Stimulated activated naive B cell treated with anti-CD40 and anti-IgM and Interleukin-4, amounts not matched to agents 10 μg/mL and 1 μg/mL and 100 μg/mL, for 72 hours (primary cell): Measurements from ENCODE around the gene EFNB3.

Experiments
- ATAC-seq, 2 donors: fragments of 150-1000 bp; cut with Tn5 transposase; replicated peaks; 2 replicates each; pipeline ENCODE4 v1.10.0; 2021; ENCODE audit warnings: moderate library complexity in 1 of 2
- DNase-seq: peaks from one replicate; pipeline ENCODE4 v3.0.0; 2021
- H3K27ac Mint-ChIP-seq: one replicate; pipeline ENCODE4 v1.8.0; 2022; ENCODE audit warnings: mild to moderate bottlenecking, mixed read lengths
- H3K27me3 Mint-ChIP-seq, 2 donors: one replicate each; pipeline ENCODE4 v1.8.0; 2022; ENCODE audit warnings: mixed read lengths in 2 of 2
- H3K36me3 Mint-ChIP-seq, 2 donors: one replicate each; pipeline ENCODE4 v1.8.0; 2022; ENCODE audit warnings: mixed read lengths in 2 of 2, mild to moderate bottlenecking in 1 of 2
- H3K4me1 Mint-ChIP-seq, 2 donors: one replicate each; pipeline ENCODE4 v1.8.0; 2022; ENCODE audit warnings: mixed read lengths in 2 of 2, mild to moderate bottlenecking in 1 of 2
- H3K4me3 Mint-ChIP-seq, 2 donors: one replicate each; pipeline ENCODE4 v1.8.0; 2022; ENCODE audit warnings: mild to moderate bottlenecking in 2 of 2, mixed read lengths in 2 of 2, moderate library complexity in 1 of 2
- H3K9me3 Mint-ChIP-seq, 2 donors: one replicate each; pipeline ENCODE4 v1.8.0; 2022; ENCODE audit warnings: mixed read lengths in 2 of 2, mild to moderate bottlenecking in 1 of 2

Gene EFNB3

DNA sequence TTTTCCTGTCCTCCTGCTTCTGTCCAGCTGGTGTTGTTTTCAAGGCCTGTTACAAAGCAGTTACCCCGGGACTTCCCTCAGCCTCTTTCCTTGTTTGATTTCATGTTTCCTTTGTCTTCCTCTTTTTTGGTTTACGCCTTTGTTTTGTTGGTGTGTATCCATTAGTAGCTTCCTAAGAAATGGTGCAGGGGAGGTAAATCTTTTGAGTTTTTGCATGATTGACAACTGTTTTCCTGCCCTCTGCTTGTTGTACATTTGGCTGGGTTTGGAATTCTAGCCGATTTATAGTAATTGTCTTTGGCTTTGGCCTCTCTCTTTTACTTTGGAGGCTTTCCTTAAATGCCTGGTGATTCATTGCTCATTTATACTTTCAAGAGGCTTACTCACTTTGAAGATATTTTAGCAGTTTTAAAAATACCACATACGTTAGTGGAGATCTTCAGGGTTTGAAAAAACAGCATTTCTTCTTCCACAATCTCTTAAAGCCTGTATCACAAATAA is 45.4 kb downstream of the EFNB3 start:
- no peak overlapping the region for H3K27ac Mint-ChIP-seq
- H3K4me3 Mint-ChIP-seq, result no peak overlapping the region

DNA sequence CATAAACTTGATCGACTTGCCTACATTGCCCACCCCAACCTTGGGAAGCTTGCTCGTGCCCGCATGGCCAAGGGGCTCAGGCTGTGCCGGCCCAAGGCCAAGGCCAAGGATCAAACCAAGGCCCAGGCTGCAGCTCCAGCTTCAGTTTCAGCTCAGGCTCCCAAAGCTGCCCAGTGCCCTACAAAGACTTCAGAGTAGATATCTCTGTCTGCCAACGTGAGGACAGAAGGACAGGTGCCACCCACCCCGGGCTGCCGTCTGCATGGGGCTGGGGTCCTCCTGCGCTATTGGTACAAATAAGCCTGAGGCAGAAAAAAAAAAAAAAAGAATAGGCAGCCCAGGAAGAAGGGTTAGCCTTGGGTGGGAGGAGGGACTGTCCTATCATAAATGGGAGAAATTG is 49.7 kb downstream of the EFNB3 start:
- Mint-ChIP-seq H3K27ac (no peak overlapping the region), H3K36me3 (no peaks in the 10 kb centered on the region), H3K4me1 (no peaks in the 10 kb centered on the region), H3K27me3 (peaks cover 32 to 36% of the 10 kb centered on the region in 2 donors), H3K9me3 (no peaks in the 10 kb centered on the region), H3K4me3 (no peak overlapping the region)
- DNase-seq, result no peak
- no peak for ATAC-seq

More for the DNA sequence above, 45.4 kb downstream of the EFNB3 start:
- no peak for ATAC-seq
- peaks cover 30 to 38% of the 10 kb centered on the region in 2 donors for H3K27me3 Mint-ChIP-seq
- H3K36me3 Mint-ChIP-seq, result no peaks in the 10 kb centered on the region
- no peak for DNase-seq
- H3K4me1 Mint-ChIP-seq, result no peaks in the 10 kb centered on the region
- no peaks in the 10 kb centered on the region for H3K9me3 Mint-ChIP-seq

DNA sequence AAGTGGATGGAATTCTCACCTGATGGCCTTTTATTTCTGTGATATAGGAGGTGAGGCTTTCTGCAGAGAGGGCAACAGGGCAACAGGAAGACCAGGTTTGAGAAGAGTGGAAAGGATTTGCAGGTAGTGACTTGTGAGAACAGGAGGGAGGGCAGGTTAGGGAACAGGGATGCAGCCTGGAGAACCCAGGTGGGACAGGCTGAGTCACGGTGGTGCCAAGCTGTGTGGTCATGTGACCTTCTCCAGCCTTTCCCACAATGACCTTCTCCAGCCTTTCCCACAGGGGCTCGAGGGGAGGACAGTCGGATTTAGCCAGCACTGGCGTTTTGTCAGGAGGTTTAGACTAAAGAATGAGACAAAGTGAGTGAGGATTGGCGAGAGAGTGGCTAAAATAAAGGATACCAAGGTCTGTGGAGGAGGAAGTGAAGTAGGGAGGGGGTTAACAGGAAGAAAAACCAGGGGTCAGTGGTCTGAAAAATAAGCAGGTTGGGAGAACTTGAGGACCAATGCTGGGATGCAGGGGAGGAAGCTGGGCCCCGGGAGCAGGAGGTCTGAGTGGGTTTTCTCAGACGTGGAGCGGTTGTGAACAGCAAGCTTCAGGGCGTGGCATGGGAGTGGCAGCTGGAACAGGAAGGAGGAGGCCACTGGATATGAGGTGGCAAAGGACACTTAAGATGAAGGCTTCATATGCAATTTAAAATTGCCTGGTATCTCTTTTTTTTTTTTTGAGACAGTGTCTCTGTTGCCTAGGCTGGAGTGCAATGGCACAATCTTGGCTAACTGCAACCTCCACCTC is 50.3 kb downstream of the EFNB3 start:
- ATAC-seq, result no peak
- no peaks in the 10 kb centered on the region for H3K9me3 Mint-ChIP-seq
- H3K36me3 Mint-ChIP-seq, result no peaks in the 10 kb centered on the region
- H3K27ac Mint-ChIP-seq, result no peak overlapping the region
- DNase-seq, result no peak
- peaks cover 31 to 34% of the 10 kb centered on the region in 2 donors for H3K27me3 Mint-ChIP-seq
- no peaks in the 10 kb centered on the region for H3K4me1 Mint-ChIP-seq
- no peak overlapping the region for H3K4me3 Mint-ChIP-seq

DNA sequence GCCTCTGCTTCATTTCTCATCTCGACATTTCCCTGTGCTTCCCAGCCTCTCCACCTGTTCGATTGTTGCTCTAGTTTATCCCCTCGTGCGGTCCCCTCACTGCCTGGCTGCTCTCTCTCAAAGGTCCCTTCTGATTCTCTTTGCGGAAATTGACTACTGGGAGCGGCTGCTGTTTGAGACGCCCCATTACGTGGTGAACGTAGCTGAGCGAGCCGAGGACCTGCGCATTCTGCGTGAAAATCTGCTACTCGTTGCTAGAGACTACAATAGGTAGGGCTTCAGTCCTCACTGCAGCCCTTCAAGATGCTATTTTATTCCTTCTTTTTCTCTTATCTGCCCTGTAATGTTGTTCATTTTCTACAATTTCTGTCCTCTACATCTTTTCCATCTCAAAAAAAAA is 52.0 kb downstream of the EFNB3 start:
- Mint-ChIP-seq H3K27me3 (peaks cover 28 to 32% of the 10 kb centered on the region in 2 donors), H3K27ac (no peak overlapping the region), H3K9me3 (no peaks in the 10 kb centered on the region), H3K4me3 (no peak overlapping the region), H3K36me3 (no peaks in the 10 kb centered on the region), H3K4me1 (no peaks in the 10 kb centered on the region)
- ATAC-seq (no peak), DNase-seq (no peak)
